ENCODE results near the gene RAB20. TPM values are rescaled to one million over a fixed set of nuclear protein-coding genes. Genes with fewer than 3 reads are reported as not detected.
"Not testable (repeated sequence)": the region's sequence is repeated elsewhere in the genome, so short reads cannot be mapped to it uniquely, and the experiment has no call there.

Gene RAB20
- polyA plus RNA-seq, 3 donors = 6.6 to 9.2 (median 9.1) TPM

- no peak for DNase-seq
These were observed 16.8 kb upstream of the RAB20 start for GRCh38 chr13:110578363-110578762.

- DNase-seq = no peak
These were observed 15.4 kb upstream of the RAB20 start for GRCh38 chr13:110576736-110577476.

- DNase-seq = no peak
These were observed 14.5 kb upstream of the RAB20 start for GRCh38 chr13:110576070-110576394.

- DNase-seq = no peak
These were observed 14.0 kb upstream of the RAB20 start for GRCh38 chr13:110575322-110576069.

- DNase-seq = no peak
These were observed 12.6 kb upstream of the RAB20 start for GRCh38 chr13:110574161-110574560.

- DNase-seq = no peak
These were observed 11.2 kb upstream of the RAB20 start for GRCh38 chr13:110572778-110573118.

- no peak for DNase-seq
These were observed 10.6 kb upstream of the RAB20 start for GRCh38 chr13:110571896-110572777.

GRCh38 chr13:110570886-110571285 is 9.4 kb upstream of the RAB20 start:
- DNase-seq = no peak

- not testable (repeated sequence) for DNase-seq
These were observed 8.4 kb upstream of the RAB20 start for GRCh38 chr13:110569962-110570361.

GRCh38 chr13:110568612-110569011 is 7.1 kb upstream of the RAB20 start:
- no peak for DNase-seq

GRCh38 chr13:110566171-110566570 is 4.6 kb upstream of the RAB20 start:
- no peak for DNase-seq

GRCh38 chr13:110565296-110565695 is 3.8 kb upstream of the RAB20 start:
- DNase-seq = peak; percentile 74

- DNase-seq = no peak
These were observed 3.0 kb upstream of the RAB20 start for GRCh38 chr13:110564472-110564985.

GRCh38 chr13:110563463-110563774 is 1.9 kb upstream of the RAB20 start:
- no peak for DNase-seq

GRCh38 chr13:110562696-110563462 is 1.4 kb upstream of the RAB20 start:
- no peak for DNase-seq

- no peak for DNase-seq
These were observed 595 bp upstream of the RAB20 start for GRCh38 chr13:110562036-110562597.

GRCh38 chr13:110560601-110561343 is 750 bp downstream of the RAB20 start:
- DNase-seq = no peak

- no peak for DNase-seq
These were observed 1.5 kb downstream of the RAB20 start for GRCh38 chr13:110559986-110560385.

GRCh38 chr13:110559429-110559943 is 2.0 kb downstream of the RAB20 start:
- no peak for DNase-seq

GRCh38 chr13:110557610-110558305 is 3.8 kb downstream of the RAB20 start:
- DNase-seq = no peak

Measured in renal pelvis (tissue), 4 donors.